Right lobe of liver (tissue), 6 donors: Measurements from ENCODE around the gene PCNX1. TPM values are rescaled to one million over a fixed set of nuclear protein-coding genes. Genes with fewer than 3 reads are reported as not detected.
A peak's percentile ranks its signal among the peaks of the same experiment; 100 is the strongest.

ENCODE experiments used
- ATAC-seq, 4 donors: fragments of 200-7000 bp; cut with Tn5 transposase; one replicate each; pipeline ENCODE4 v1.9.1; 2020; ENCODE audit warnings: mild to moderate bottlenecking in 4 of 4, moderate library complexity in 4 of 4
- DNase-seq, 3 donors: peaks; one replicate each; pipeline ENCODE4 v3.0.0-alpha.2; 2020
- H3K27ac ChIP-seq, 3 donors: fragments of 200-600 bp; one replicate each; pipeline ENCODE4 v1.8.0; 2022
- H3K27me3 ChIP-seq, 2 donors: fragments of 200-600 bp; one replicate each; pipeline ENCODE4 v1.8.0; 2022
- H3K36me3 ChIP-seq, 4 donors: fragments of 200-600 bp; sonication (generic) in 1 of 4; one replicate each; pipeline versions ENCODE4 v1.5.1 to v1.8.0; 2017 to 2022; ENCODE audit warnings: control low read depth in 1 of 4
- H3K4me1 ChIP-seq, 4 donors: fragments of 200-600 bp; sonication (generic) in 1 of 4; one replicate each; pipeline versions ENCODE4 v1.5.1 to v1.8.0; 2017 to 2022; ENCODE audit warnings: control low read depth in 1 of 4
- H3K4me3 ChIP-seq, 3 donors: fragments of 200-600 bp; one replicate each; pipeline ENCODE4 v1.8.0; 2022
- H3K9me3 ChIP-seq, 4 donors: fragments of 200-600 bp; sonication (generic) in 1 of 4; one replicate each; pipeline versions ENCODE4 v1.5.1 to v1.8.0; 2017 to 2022; ENCODE audit warnings: control low read depth in 1 of 4
- CTCF ChIP-seq, 4 donors: fragments of 200-600 bp in 3 of 4; fragments of 450-650 bp in 1 of 4; IDR thresholded peaks; one replicate each; pipeline versions ENCODE4 v1.5.1 to v1.8.0; 2016 to 2022; ENCODE audit warnings: antibody characterized with exemption in 4 of 4, mild to moderate bottlenecking in 2 of 4
- POLR2A ChIP-seq: fragments of 450-650 bp; IDR thresholded peaks from one replicate; pipeline ENCODE4 v1.6.1; 2017; ENCODE audit warnings: antibody characterized with exemption, mild to moderate bottlenecking
- WGBS: methylation state at CpG from one replicate; pipeline ENCODE4 v1.1.6; 2018; ENCODE audit warnings: low coverage, low lambda C conversion rate; ENCODE audit not compliant: insufficient coverage; ENCODE audit errors: missing lambda C conversion rate; 5-methylcytosine and 5-hydroxymethylcytosine counted together
- intact Hi-C, 2 donors: fragments of 100-400 bp; cut with DNase I; formaldehyde crosslinking; loops; one replicate each; pipeline versions ENCODE4 v1.11.2 to v1.14.1; 2022
- total RNA-seq, 6 experiments: library from RNA; depleted of rRNA in 2 of 6; stranded (reverse); fragments of >200 nt in 2 of 6; fragmentation: NEBNext Ultra II Directional in 3 of 6; extraction: Animal tissue kit (Norgen Biotek cat#: 25700) in 3 of 6; gene quantifications; one replicate each; pipeline versions ENCODE4 v1.1.0 to v1.2.4, GENCODE V29; 2016 to 2023
- donor health status: DM: no; HTN: yes; CAD: no.
- donor health status: DM: no; HTN: no; CAD: no.
- donor health status: DM: no; HTN: no; CAD: no.
- donor health status: DM: no; HTN: yes; CAD: no.
- donor health status: DM: no; HTN: yes; CAD: no.

PCNX1 gene
- total RNA-seq, 6 experiments from 2014 or later: 25.4 to 33.2 (median 29.3) TPM

GRCh38 chr14:70947739-70948138 is 40.5 kb downstream of the PCNX1 start:
- no peak overlapping the region for H3K27ac ChIP-seq
- TF ChIP-seq POLR2A (no peak), CTCF (IDR thresholded peaks at IDR 0.05) (no peak)
- H3K9me3 ChIP-seq: peaks cover 0 to 13% (median 3%) of the 10 kb centered on the region in 4 donors
- peaks cover 0 to 6% (median 3%) of the 10 kb centered on the region in 4 donors for H3K36me3 ChIP-seq
- ATAC-seq (no peak), DNase-seq (no peak)
- intact Hi-C loops: no loop called here
- WGBS: 97% methylated on average over 6 of the region's 8 CpGs
- H3K4me1 ChIP-seq: no peaks in the 10 kb centered on the region
- H3K4me3 ChIP-seq: no peak overlapping the region
- no peaks in the 10 kb centered on the region for H3K27me3 ChIP-seq

- Histone ChIP-seq H3K27ac (no peak overlapping the region), H3K4me1 (peaks cover 0 to 16% (median 10%) of the 10 kb centered on the region in 4 donors), H3K36me3 (peaks cover 0 to 6% (median under 1%) of the 10 kb centered on the region in 4 donors), H3K4me3 (no peak overlapping the region), H3K27me3 (no peaks in the 10 kb centered on the region), H3K9me3 (peaks cover 0 to 6% (median 3%) of the 10 kb centered on the region in 4 donors)
- DNase-seq: no peak
- TF ChIP-seq CTCF (IDR thresholded peaks at IDR 0.05) (no peak), POLR2A (no peak)
- intact Hi-C loops: no loop called here
- no peak for ATAC-seq
- 92% methylated on average over 3 of the region's 3 CpGs for WGBS
Measured at GRCh38 chr14:70952485-70952884, 45.2 kb downstream of the PCNX1 start.

- Histone ChIP-seq H3K4me3 (no peak overlapping the region), H3K36me3 (no peaks in the 10 kb centered on the region), H3K9me3 (no peaks in the 10 kb centered on the region), H3K4me1 (peaks cover 0 to 16% (median 10%) of the 10 kb centered on the region in 4 donors), H3K27ac (no peak overlapping the region), H3K27me3 (no peaks in the 10 kb centered on the region)
- intact Hi-C loops: no loop called here
- TF ChIP-seq CTCF (IDR thresholded peaks at IDR 0.05): no peak
- no peak for TF ChIP-seq POLR2A
- no peak for ATAC-seq
- 100% methylated on average over 1 of the region's 1 CpG for WGBS
- DNase-seq: no peak
Measured at GRCh38 chr14:70954068-70954467, 46.8 kb downstream of the PCNX1 start.

DNA sequence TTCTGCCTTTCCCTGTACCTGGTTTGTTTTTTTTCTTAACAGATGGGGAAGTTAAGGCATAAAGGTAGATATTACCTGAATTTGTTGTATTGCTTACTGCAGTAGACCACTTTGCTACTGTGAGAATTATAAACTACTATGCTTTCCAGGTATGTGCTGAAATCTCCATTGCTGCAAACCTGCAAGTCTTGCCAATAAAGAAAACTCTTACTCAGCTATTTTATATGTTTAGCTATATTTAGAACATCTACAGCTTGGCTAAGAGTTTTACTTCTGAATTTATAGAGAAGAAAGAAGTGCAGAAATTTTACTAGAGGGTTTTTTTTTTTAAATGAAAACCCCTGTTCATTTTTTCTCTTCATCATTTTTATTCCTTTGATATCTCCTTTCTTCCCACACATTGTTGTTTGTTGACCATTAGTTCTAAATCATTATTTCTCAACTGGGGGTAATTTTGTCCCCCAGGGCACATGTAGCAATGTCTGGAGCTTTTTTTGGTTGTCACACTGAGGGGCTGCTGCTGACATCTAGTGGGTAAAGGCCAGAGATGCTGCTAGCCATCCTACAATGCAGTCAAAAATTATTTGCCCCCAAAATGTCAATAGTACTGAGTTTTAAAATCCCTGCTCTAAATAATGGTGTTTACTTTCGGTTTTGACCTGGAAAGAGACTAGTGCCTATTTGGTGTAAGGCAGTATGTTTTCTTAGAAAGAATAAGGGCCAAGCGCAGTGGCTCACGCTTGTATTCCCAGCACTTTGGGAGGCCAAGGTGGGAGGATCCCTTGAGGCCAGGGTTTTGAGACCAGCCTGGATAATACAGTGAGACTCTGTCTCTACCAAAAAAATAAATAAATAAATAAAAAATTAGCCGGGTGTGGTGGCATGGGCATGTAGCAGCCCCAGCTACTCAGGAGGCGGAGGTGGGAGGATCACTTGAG is 48.6 kb downstream of the PCNX1 start:
- DNase-seq (no peak), ATAC-seq (peak; percentile 91 to 97 (median 94))
- intact Hi-C loops: no loop called here
- TF ChIP-seq POLR2A (no peak), CTCF (IDR thresholded peaks at IDR 0.05) (peak; percentile 54 to 66 (median 62))
- no peaks in the 10 kb centered on the region for H3K36me3 ChIP-seq
- H3K27ac ChIP-seq: peak overlapping the region in 1 of 3 donors; percentile 11
- H3K4me1 ChIP-seq: peaks cover 0 to 16% (median 10%) of the 10 kb centered on the region in 4 donors
- H3K9me3 ChIP-seq: no peaks in the 10 kb centered on the region
- WGBS: 30% methylated on average over 5 of the region's 5 CpGs
- no peaks in the 10 kb centered on the region for H3K27me3 ChIP-seq
- H3K4me3 ChIP-seq: no peak overlapping the region
